Upper lobe of left lung (tissue), 6 donors: Measurements from ENCODE around the gene A2ML1. TPM values are rescaled to one million over a fixed set of nuclear protein-coding genes. Genes with fewer than 3 reads are reported as not detected.

ENCODE experiments used
- ATAC-seq, 2 donors: fragments of 200-7000 bp; cut with Tn5 transposase; one replicate each; pipeline ENCODE4 v1.9.1; 2022; ENCODE audit warnings: mild to moderate bottlenecking in 2 of 2, moderate library complexity in 2 of 2; ENCODE audit not compliant: low FRiP score in 2 of 2
- DNase-seq, 2 donors: peaks; one replicate each; pipeline ENCODE4 v3.0.0-alpha.2; 2019 to 2020
- H3K27ac ChIP-seq, 4 donors: fragments of 200-600 bp; sonication (generic); one replicate each; pipeline ENCODE4 v1.5.1; 2016 to 2019
- H3K27me3 ChIP-seq, 4 donors: fragments of 200-600 bp; sonication (generic); one replicate each; pipeline ENCODE4 v1.5.1; 2017 to 2019
- H3K36me3 ChIP-seq, 4 donors: fragments of 200-600 bp; sonication (generic); one replicate each; pipeline ENCODE4 v1.5.1; 2016 to 2019
- H3K4me1 ChIP-seq, 4 donors: fragments of 200-600 bp; sonication (generic); one replicate each; pipeline ENCODE4 v1.5.1; 2018 to 2019
- H3K4me3 ChIP-seq, 4 donors: fragments of 200-600 bp; sonication (generic); one replicate each; pipeline ENCODE4 v1.5.1; 2017 to 2019; ENCODE audit warnings: mild to moderate bottlenecking in 2 of 4, moderate library complexity in 1 of 4
- H3K9me3 ChIP-seq, 4 donors: fragments of 200-600 bp; sonication (generic); one replicate each; pipeline ENCODE4 v1.5.1; 2018 to 2019
- CTCF ChIP-seq, 6 experiments: fragments of 450-650 bp in 4 of 6; fragments of 200-600 bp in 2 of 6; sonication (generic) in 2 of 6; IDR thresholded peaks; one replicate each; pipeline ENCODE4 v1.5.1; 2016 to 2019; ENCODE audit warnings: antibody characterized with exemption in 6 of 6
- EP300 ChIP-seq, 4 donors: sonication (generic); formaldehyde crosslinking; IDR thresholded peaks; one replicate each; pipeline ENCODE4 v1.5.1; 2017; ENCODE audit warnings: antibody characterized with exemption in 4 of 4, control low read depth in 2 of 4
- POLR2A ChIP-seq, 4 donors: fragments of 450-650 bp; IDR thresholded peaks; one replicate each; pipeline ENCODE4 v1.5.1; 2016 to 2017; ENCODE audit warnings: antibody characterized with exemption in 4 of 4, mild to moderate bottlenecking in 2 of 4
- POLR2AphosphoS5 ChIP-seq, 2 donors: sonication (generic); formaldehyde crosslinking; IDR thresholded peaks; one replicate each; pipeline ENCODE4 v1.5.1; 2017; ENCODE audit warnings: antibody characterized with exemption in 2 of 2
- WGBS, 2 donors: methylation state at CpG; one replicate each; pipeline ENCODE4 v1.1.5; 2017 to 2018; 5-methylcytosine and 5-hydroxymethylcytosine counted together
- total RNA-seq, 6 donors: library from RNA; depleted of rRNA in 4 of 6; stranded (reverse); fragments of >200 nt in 4 of 6; gene quantifications; one replicate each; pipeline versions ENCODE4 v1.1.0 to v1.2.1, GENCODE V29; 2016 to 2021
- donor health status: DM: no; HTN: no; CAD: no; lungs with moderate emphysema.
- donor health status: DM: no; HTN: yes; CAD: no; lungs with severe emphysema.

Gene A2ML1
- total RNA-seq, 6 donors from 2014 or later: 0.13 to 0.15 TPM; not detected in 4

DNA sequence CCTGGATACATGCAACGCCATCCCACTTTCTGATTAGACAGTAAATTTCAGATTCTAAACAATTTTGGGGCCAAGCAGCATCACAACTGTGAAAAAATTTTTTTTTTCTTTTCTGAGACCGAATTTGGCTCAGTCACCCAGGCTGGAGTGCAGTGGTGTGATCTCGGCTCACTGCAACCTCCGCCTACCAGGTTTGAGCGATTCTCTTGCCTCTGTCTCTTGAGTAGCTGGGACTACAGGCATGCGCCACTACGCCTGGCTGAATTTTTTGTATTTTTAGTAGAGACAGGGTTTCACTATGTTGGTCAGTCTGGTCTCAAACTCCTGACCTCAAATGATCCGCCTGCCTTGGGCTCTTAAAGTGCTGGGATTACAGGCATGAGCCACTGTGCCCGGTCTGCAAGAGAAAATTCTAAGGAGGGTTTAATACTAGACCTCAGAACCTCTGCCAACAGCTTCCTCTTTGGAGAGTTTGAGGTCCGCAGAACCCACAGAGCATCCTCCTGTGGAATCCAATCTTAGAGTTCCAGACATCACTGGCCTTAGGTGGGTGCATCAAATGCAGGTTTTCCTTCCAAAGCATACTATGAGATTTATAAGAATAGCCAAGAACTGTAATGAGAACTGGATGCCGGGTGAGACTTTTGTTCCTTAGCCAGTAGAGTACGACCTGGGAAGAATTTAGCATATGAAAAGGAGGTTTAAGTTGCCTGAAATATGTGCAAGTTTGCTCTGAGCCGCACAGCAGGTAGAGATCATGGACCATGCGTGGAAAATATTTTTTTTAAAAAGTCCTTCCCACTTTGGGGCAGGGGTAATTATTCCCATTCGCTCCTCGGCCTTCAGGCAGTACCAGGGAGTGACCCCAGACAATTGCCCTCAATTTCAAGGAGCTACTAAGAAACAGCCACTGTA, 84.1 kb downstream of the A2ML1 start:
- no peak for ATAC-seq
- no peak for TF ChIP-seq CTCF (IDR thresholded peaks at IDR 0.05)
- no peak for TF ChIP-seq POLR2A (IDR thresholded peaks at IDR 0.05)
- TF ChIP-seq EP300 (IDR thresholded peaks at IDR 0.05): no peak
- no peak for TF ChIP-seq POLR2AphosphoS5 (IDR thresholded peaks at IDR 0.05)
- 82 to 88% methylated on average over 13 to 16 of the region's 16 CpGs for WGBS, 2 donors

DNA sequence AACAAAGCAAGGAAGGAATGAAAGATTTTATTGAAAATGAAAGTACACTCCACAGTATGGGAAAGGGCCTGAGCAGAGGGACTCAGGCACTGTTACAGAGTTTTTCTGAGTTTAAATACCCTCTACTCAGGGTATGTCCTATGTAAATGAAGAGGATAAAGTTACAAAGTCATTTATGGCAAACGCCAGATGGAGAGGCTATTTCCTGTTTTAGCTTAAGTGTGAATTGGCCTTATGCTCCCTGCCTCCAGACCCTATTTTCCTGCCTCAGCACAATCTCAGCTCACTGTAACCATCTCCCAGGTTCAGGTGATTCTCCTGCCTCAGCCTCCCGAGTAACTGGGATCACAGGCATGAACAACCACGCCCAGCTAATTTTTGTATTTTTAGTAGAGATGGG, 85.1 kb downstream of the A2ML1 start:
- Histone ChIP-seq H3K4me3 (no peak overlapping the region), H3K4me1 (no peaks in the 10 kb centered on the region), H3K9me3 (no peaks in the 10 kb centered on the region), H3K27ac (no peak overlapping the region), H3K27me3 (no peaks in the 10 kb centered on the region), H3K36me3 (no peaks in the 10 kb centered on the region)
- TF ChIP-seq CTCF (IDR thresholded peaks at IDR 0.05) (no peak), POLR2AphosphoS5 (IDR thresholded peaks at IDR 0.05) (no peak), POLR2A (IDR thresholded peaks at IDR 0.05) (no peak), EP300 (IDR thresholded peaks at IDR 0.05) (no peak)
- WGBS, 2 donors: 65 to 74% methylated on average over 3 of the region's 3 CpGs
- ATAC-seq (no peak), DNase-seq (no peak)

More for the DNA sequence above, 84.1 kb downstream of the A2ML1 start:
- Histone ChIP-seq H3K36me3 (no peaks in the 10 kb centered on the region), H3K27me3 (no peaks in the 10 kb centered on the region), H3K4me1 (no peaks in the 10 kb centered on the region), H3K9me3 (no peaks in the 10 kb centered on the region), H3K27ac (no peak overlapping the region), H3K4me3 (no peak overlapping the region)
- DNase-seq: no peak

GRCh38 chr12:8909752-8910151, 87.3 kb downstream of the A2ML1 start:
- peaks cover 4 to 12% (median 10%) of the 10 kb centered on the region in 4 donors for H3K4me1 ChIP-seq
- no peaks in the 10 kb centered on the region for H3K36me3 ChIP-seq
- no peak for TF ChIP-seq POLR2AphosphoS5 (IDR thresholded peaks at IDR 0.05)
- no peak for TF ChIP-seq CTCF (IDR thresholded peaks at IDR 0.05)
- TF ChIP-seq POLR2A (IDR thresholded peaks at IDR 0.05): no peak
- TF ChIP-seq EP300 (IDR thresholded peaks at IDR 0.05): no peak
- DNase-seq (no peak), ATAC-seq (no peak)
- H3K27me3 ChIP-seq: no peaks in the 10 kb centered on the region
- H3K9me3 ChIP-seq: no peaks in the 10 kb centered on the region
- 84% methylated on average over 5 of the region's 5 CpGs for WGBS, 2 donors
- H3K27ac ChIP-seq: no peak overlapping the region
- no peak overlapping the region for H3K4me3 ChIP-seq

DNA sequence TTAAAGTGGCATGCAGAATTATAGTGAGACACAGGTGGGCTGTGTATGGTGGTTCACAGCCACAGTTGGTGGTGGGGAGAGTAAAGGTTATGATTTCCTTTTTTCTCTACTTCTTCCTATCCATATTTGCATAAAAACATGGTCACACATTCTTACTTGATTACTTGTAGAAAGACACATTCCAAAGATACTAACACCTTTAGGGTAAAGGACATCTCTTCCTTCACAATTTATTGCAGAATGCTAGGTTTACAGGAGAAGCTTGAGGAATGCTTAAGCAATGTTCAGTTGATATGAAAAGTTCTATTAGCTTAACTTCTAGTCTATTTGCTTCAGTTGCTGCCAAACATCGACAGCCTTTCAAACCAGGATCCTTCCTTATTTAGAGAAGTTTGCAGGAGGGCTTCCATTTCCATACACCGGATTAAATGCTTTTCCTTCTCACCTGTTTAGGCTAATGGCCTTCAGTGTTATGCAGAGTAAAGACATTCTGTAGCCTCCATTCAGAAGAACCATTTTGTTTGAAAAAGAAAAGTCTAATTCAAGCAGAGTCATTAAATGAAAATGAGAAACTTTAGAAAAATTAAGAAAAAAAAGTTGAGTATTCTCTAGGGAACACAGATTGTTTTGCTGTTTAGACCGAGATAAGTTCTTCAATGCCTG, 89.3 kb downstream of the A2ML1 start:
- no peak overlapping the region for H3K4me3 ChIP-seq
- TF ChIP-seq POLR2A (IDR thresholded peaks at IDR 0.05): no peak
- TF ChIP-seq CTCF (IDR thresholded peaks at IDR 0.05): no peak
- TF ChIP-seq EP300 (IDR thresholded peaks at IDR 0.05): no peak
- no peak for DNase-seq
- no peaks in the 10 kb centered on the region for H3K36me3 ChIP-seq
- no peak for ATAC-seq
- no peak overlapping the region for H3K27ac ChIP-seq
- H3K27me3 ChIP-seq: no peaks in the 10 kb centered on the region
- no peaks in the 10 kb centered on the region for H3K9me3 ChIP-seq
- H3K4me1 ChIP-seq: peaks cover 14 to 21% (median 19%) of the 10 kb centered on the region in 4 donors
- 66 to 74% methylated on average over 3 of the region's 3 CpGs for WGBS, 2 donors
